H1 (cell line): Measurements from ENCODE around the gene MYLK3.

Experiments used
- CHD2 ChIP-seq: IDR thresholded peaks from 2 replicates; pipeline ENCODE4 v1.6.1; 2012; ENCODE audit warnings: low read length, improper control_type of control experiment
- MAFK ChIP-seq: IDR thresholded peaks from 2 replicates; pipeline ENCODE4 v1.6.1; 2012; ENCODE audit warnings: low read depth, mild to moderate bottlenecking, improper control_type of control experiment, low read length
- POLR2A ChIP-seq, 2 experiments: IDR thresholded peaks; 1 replicate in 1 of 2; 2 replicates in 1 of 2; pipeline ENCODE4 v1.6.1; 2011; ENCODE audit warnings: low read depth in 2 of 2, low read length in 2 of 2, mild to moderate bottlenecking in 2 of 2; ENCODE audit errors: control extremely low read depth in 1 of 2
- POLR2AphosphoS5 ChIP-seq: IDR thresholded peaks from 2 replicates; pipeline ENCODE4 v1.6.1; 2011; ENCODE audit warnings: low read depth, low read length
- SP4 ChIP-seq: IDR thresholded peaks from 2 replicates; pipeline ENCODE4 v1.6.1; 2012; ENCODE audit warnings: low read length, inconsistent platforms
- TF ChIP-seq, protein P1 (sequence below), 3 experiments: IDR thresholded peaks; 1 replicate in 2 of 3; 2 replicates in 1 of 3; pipeline versions ENCODE4 v1.5.1 to v1.6.1; 2011; ENCODE audit warnings: low read length in 3 of 3, mild to moderate bottlenecking in 3 of 3, inconsistent platforms in 2 of 3, low read depth in 1 of 3, moderate library complexity in 1 of 3; ENCODE audit not compliant: insufficient read depth in 1 of 3; ENCODE audit errors: control extremely low read depth in 1 of 3
- TF ChIP-seq, protein P2 (sequence below): IDR thresholded peaks from 2 replicates; pipeline ENCODE4 v1.6.1; 2012; ENCODE audit warnings: inconsistent platforms

DNA sequence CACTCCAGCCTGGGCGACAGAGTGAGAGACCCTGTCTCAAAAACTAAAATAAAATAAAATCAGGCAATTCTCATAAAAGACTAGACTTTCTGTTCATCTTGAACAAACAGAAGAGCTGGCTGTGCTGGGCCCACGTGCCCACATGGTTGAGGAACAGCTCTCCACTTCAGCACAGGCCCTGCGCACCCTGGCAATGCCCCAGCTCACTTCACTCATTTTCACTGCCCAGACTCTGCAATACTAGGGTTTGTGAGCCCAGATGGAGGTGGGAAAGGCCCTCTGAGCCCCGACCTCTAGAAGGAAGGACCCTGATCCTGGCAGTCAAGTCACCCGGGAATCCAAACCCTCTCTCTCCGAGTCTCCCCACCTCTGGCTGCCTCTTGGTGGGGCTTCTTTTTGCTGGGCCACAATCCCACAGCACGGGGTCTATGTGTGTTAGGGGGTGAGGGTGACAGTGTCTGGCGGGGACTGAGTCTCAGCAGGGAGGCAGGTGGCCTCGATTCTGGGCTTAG is 14.8 kb downstream of the MYLK3 start:
- TF ChIP-seq, protein P1, sequence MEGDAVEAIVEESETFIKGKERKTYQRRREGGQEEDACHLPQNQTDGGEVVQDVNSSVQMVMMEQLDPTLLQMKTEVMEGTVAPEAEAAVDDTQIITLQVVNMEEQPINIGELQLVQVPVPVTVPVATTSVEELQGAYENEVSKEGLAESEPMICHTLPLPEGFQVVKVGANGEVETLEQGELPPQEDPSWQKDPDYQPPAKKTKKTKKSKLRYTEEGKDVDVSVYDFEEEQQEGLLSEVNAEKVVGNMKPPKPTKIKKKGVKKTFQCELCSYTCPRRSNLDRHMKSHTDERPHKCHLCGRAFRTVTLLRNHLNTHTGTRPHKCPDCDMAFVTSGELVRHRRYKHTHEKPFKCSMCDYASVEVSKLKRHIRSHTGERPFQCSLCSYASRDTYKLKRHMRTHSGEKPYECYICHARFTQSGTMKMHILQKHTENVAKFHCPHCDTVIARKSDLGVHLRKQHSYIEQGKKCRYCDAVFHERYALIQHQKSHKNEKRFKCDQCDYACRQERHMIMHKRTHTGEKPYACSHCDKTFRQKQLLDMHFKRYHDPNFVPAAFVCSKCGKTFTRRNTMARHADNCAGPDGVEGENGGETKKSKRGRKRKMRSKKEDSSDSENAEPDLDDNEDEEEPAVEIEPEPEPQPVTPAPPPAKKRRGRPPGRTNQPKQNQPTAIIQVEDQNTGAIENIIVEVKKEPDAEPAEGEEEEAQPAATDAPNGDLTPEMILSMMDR (IDR thresholded peaks at IDR 0.05; ENCODE audit: control extremely low read depth in 1 of 3, insufficient read depth in 1 of 3, low read depth in 1 of 3, low read length in 3 of 3): no peak
- TF ChIP-seq, protein P2, sequence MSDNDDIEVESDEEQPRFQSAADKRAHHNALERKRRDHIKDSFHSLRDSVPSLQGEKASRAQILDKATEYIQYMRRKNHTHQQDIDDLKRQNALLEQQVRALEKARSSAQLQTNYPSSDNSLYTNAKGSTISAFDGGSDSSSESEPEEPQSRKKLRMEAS: no peak
- TF ChIP-seq CHD2 (no peak), SP4 (no peak), POLR2A (IDR thresholded peaks at IDR 0.05; ENCODE audit: control extremely low read depth in 1 of 2, low read depth in 2 of 2, low read length in 2 of 2) (no peak), POLR2AphosphoS5 (no peak), MAFK (no peak)
